GM21515 (cell line): ENCODE results near the gene BAZ2A.
A peak's percentile ranks its signal among the peaks of the same experiment; 100 is the strongest.

ENCODE experiments used
- ATAC-seq: cut with Tn5 transposase; IDR thresholded peaks from one replicate; pipeline ENCODE4 v1.9.1; 2021; ENCODE audit not compliant: unreplicated experiment

Gene BAZ2A

DNA sequence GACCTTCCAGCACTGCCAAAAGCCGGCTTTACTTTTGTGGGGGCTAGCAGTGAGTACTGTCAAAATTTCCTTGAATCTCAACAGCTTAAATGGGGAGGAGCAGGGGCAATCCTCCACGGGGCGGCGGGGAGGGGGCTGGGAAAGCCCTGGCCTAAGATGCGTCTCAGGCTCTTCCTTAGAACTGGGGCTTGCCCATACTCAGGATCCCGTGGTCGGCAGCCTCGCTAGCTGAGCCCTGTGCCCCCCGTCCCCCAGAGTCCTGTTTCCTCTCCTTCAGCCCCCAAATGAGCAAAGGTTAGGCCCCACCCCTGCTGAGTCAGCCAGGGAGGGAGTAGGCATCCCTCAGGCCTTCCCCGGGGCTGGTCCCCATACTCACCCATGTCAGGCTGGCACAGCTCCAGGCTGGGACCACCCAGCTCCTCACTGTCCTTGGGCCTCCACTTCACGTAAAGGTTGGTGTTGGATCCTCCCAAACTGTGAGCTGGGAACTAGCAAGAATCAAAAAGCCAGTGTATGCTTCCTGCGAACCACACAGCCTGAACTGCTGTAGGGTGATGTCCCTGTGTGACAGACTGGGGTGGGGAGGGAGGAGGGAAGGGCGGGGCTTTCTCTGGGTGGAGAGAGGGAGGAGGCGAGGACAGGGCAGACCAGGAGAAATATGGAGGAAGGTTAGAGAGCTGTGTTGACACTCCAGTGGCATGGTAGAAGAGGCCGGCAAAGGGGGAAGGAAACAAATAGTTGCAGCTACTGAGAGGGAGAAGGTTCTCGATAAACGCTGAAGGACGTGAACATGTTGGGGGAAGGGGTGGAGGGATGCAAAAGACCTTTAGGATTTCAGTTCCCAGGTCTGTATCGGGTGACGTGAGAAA is 5.9 kb upstream of the BAZ2A start:
- ATAC-seq, result peak; percentile 40

DNA sequence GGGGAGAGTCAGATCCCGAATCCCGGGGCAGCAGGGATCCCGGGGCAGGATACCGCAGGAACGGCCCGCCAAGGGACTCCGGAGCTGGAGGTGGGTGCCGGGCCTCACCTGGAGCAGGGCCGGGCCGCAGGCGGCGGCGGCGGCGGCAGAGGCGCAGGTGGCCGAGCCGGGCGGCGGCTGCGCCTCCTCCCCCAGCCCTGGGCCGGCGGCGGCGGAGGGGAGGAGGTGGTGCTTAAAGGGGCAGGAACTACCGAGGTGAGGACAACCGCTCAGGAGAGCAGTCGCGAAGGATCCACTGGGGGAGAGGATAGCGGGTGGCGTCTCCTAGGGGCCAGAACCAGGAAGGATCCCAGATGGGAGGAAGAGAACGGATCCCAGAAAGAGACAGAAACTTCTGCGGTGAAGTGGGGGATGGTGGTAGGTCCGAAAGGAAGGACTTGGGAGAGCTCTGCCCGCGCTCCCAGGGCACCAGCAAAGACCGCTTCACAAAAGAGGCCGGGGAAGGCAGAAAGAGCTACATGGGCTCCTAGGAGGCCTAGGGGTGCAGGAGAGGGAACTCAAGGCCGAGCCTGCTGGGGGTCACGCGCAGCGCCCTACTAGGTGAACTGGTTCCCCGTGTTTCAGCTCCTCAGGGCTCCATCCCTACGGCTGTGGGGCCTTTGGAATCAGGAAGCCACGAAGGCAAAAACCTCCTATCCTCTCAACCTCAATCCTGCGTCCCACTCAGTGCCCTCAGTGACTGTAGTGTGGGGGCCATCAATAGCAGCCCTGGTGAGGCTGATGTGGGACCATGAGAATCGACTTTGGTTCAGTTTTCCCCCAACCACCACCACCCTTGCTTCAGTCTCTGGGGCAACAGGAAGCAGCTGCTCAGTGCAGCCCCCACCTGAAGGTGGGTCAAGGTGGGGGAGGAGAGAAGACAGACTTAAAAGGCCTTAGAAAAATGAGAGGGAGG is 5.0 kb upstream of the BAZ2A start:
- ATAC-seq, result peak; percentile 24

DNA sequence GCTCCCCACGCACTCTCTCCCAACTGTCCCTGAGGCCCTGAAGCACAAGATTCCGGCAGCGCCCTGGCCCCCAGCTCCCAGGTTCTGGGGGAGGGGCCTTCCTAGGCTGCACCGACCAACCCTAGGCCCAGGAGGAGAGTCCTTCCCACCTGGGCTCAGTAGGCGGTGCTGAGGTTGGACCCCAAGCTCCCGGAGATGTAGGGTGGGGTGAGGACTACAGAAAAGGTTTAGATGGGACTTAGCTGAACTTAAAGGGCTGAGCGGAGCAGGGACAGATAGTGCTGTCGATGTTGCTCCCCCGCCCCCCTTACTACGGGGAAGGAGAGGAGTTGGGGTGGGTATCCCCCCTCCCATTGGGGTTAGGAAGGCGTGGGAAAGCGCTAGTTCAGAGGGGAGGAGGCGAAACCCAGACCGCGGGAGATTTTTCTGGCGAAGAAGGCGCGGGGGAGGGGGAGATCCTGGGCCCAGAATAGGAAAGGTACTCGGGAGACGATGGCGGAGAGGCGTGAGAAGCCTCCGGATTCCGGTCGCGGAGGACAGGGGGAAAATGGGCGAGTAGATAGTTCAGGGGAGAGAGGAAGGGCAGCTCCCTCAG is 4.2 kb upstream of the BAZ2A start:
- no peak for ATAC-seq

DNA sequence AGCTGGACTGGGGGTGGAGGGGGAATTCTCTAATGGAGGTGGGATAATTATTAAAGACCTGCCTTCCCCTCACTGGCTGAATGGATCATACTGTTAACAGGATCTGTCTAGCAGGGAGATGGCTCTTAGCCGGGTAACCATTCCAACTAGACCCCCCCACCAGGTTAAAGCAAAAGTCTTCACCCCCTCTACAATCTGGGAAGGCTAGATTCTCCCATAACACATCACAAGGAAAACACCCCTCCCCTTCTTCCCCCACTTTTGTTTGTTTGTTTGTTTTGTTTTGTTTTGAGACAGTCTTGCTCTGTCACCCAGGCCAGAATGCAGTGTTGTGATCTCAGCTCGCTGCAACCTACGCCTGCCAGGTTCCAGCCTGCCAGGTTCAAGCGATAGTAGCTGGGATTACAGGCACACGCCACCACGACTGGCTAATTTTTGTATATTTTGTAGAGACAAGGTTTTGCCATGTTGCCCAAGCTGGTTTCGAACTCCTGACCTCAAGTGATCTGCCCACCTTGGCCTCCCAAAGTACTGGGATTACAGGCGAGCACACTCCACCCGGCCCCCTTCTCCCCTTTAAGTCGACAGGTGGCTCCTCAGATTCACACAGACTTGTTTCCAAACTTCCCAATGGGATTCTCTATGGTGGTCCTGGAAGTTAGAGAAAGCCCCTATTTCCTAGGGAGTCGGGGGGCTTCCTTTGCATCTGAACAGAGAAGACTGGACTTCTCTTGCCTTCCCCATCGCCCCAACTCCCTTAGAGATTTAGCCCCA is 3.5 kb upstream of the BAZ2A start:
- no peak for ATAC-seq

DNA sequence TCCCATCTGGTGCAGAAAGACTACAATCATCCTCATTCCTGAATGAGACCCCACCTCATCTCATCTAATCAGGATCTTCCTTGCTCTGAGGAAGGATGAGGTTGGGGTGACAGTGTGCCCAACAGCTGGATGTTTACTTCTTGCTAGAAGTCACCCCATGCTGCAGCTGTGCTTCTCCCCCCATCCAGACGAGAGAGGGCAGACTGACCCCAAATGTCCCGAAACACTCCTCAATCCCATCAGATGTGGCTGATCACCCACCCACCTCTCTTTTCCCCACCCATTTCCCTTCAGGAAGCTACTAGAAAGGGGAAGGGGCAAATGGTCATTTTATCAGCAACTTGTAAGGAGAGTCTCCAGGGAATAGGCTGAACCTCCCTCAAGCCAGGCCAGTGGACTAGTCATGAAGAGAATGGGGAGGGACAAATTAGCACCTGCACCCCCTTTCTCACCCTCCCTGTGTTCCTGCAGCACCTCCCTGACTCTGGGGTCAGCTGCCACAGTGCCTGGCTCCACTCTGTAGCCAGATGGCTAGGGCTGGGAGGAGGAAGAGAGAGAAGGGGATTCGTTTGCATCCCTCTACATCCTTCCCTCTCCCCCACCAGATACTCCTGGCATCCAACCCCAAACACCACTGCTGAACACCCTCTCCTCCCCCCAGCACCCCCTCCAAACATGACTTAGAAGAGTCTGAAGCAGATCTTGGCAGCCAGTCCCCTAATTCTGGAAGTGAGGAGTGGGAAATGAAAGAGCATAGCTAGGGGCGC is 2.8 kb upstream of the BAZ2A start:
- no peak for ATAC-seq

DNA sequence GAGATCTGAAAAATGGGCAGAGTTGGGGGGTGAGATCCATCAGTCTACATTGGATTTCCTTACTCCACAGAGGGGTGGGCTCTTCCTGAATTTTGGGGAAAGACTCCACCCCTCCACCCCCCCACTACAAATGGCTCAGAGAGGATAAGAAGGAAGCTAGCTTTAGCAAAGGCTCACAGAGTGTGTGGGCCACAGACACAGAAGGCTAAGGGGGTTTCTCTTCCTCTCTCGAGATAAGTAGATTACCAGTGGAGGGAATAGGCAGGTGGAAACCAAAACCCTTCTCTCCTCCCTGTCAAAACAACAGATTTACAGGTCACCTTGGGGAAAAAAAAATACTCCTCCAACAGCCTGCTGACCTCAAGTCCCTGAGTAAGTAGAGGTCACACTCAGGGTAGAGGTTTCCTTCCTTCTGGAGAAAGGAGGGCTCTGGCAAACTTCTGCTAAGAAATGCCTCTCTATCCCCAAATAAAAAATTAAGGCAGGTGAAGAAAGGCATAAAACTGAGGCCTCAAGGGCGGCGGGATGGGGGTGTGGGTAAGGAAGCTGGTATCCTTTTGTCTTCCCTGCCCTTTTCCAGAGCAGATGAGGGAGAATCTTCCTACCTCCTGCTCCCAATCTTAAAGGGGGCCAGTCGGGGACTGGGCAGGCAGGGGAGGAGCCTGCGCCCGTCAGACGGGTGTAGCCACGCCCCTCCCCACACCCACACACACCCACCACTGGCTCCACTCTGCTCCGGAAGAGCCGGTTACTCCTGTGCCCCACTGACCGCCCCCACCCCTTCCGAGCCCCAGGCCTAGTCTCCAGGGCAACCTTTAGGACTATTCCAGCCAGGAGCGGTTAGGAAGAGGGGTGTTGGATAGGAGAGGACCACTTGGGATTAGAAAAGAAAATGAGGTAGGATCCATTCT is 1.9 kb upstream of the BAZ2A start:
- peak; percentile 20 for ATAC-seq

DNA sequence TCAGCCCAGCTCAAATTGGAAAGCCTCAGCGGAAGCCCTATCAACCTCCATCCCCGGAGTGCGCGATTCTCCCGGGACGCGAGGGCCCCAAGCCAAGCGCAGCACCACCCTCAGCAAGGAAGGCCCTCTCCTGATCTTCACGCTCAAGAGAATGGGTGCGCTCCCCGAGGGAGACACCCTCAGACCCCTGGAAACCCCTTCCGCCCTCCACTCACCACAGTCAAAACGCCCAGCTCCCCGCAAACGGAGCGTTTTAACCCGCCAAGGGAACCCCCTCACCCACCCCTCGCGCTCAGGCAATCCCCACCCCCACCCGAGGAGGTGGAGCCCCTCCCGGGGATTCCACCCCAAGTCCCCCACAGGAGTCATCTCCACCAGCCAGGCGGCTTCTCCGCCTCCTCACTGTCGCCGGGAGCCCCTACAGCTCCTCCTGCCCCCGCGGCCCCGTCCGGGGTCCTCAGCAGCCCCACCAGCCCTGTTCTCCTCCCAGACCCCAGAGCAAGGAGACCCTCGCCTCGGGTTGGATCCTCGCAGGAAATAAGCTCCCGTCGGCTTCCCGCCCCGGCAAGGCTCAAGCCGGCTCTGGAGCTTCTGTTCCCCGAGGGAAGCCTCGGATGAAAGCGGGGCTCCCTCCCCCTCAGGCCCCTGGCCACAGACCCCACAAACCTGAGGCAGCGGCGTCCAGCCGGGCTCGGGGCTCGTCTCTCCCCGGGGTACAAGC is 507 bp downstream of the BAZ2A start:
- no peak for ATAC-seq

DNA sequence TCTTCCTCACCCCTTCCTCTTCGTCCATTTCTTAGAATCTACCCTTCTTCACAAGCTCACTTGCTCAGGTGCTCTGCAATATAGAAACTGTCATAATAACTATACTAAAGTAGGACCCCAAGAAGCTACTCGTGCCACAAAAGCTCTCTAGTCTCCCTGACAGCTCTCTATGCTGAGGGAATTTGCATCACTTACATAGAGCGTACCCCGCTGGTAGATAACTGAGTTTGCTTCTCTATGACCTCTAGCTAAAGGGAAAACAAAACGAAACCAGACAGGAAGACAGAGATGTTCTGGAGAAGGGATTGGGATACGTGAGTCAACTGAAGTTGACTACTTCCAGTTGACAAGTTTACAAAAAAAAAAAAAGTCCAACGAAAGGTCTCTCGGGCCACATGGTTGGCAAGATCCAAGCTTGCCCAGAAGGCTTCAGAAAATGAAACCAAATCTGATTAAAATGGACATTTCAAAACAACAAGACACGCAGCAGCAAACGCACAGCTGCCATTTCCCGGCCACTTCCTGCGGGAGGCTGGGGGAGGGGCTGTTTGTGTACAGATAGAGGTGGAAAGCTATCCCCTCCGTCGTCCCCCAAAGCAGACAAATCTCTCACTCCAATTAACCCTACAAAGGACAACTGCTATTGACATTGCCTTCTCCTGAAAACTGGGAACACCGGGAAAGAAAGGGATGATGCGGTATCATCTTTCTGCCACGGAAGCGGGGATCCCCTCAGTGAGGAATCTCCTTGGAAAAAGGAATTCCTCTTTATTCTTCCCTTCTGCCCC is 1.3 kb downstream of the BAZ2A start:
- ATAC-seq, result no peak

DNA sequence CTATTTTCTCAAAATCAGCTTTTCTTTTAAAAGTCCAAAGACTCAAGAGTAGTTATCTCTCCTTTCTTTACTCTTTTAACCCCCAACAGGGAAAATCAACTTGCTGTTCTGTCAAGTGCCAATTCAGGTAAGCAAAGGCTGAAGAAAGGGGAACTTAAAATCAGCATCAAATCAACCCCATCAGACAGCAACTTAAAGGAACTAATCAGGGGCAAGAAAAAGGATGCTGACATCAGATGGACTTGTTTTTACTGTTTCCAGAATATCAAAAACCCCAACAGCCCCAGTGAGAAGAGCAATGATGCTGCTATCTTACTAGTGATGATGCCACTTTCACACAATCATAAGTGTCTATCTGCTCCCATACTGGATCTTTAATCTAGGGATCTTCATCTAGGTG is 3.4 kb downstream of the BAZ2A start:
- ATAC-seq, result no peak

DNA sequence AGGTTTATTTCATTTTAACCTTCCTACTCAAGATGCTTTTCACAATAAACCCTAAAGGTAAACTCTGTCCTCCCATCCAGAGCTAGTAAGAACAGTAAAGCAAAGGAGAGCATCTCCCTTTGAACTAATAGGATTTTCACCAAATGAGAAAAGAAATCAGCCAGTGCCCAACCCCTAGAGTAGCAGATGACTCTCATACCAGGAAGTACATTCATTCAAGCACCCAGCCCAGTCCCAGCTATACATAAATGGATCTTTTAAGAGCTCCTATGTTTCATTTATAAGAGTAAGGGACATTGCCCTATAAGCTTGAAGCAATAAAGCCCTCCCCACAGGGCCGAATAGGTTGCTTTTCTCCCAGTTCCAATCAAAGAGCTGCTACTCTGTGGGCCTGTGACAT is 7.6 kb downstream of the BAZ2A start:
- no peak for ATAC-seq

DNA sequence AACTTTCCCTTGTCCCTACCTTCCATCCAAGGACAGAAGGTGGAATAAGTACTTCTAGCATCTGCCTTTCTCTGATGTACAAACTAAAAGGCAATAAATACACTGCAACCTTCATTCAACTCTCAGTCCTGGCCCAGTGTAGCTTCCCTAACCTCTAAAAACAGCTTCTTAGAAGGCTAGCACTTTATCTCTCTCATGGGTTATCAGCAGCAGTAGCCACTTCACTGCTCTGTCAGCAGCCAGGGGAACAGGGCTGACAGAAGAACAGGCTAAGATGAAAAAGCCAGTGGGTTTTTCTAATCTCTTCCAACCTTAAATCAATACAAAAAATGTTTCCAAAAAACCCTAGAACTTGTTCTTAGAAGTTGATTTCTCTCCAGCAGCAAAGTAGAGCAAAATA is 13.2 kb downstream of the BAZ2A start:
- ATAC-seq, result no peak

DNA sequence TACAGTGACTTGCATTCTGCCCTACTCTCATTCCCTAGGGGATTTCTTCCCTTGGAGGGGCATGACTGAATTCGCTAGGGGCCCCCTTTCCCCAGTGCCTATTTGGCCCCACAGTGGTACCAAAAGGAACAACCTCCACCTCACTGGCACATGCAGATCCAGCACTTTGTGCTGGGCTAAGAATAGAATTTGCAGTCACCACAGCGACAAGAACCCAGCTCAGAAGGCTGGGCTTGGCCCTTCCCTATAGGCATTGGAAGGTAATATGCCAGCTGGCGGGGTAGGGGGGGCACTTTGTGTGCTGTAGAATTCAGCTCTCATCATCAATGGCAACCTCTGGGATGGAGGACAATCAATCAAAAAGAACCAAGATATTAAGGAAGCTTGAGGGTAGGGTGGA is 13.9 kb downstream of the BAZ2A start:
- ATAC-seq, result no peak

DNA sequence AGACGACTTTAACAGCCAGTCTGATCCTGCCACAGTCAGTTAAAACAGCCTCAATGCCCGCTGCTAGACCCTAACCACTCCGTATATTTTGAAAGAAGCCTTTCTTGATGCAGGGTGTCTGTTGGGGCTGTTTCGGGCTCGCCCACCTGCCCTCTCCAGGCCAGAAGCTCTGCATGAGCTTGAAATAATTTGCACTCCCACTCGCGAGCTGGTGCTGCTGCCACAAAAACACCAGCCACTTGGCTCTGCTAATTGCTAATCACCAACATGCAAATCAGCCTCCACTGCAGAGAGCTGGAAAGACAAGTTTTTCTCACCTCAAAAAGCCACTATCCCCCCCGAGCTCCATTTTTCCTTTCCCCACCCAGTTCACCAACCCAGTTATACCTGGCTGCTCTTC is 15.5 kb downstream of the BAZ2A start:
- no peak for ATAC-seq

DNA sequence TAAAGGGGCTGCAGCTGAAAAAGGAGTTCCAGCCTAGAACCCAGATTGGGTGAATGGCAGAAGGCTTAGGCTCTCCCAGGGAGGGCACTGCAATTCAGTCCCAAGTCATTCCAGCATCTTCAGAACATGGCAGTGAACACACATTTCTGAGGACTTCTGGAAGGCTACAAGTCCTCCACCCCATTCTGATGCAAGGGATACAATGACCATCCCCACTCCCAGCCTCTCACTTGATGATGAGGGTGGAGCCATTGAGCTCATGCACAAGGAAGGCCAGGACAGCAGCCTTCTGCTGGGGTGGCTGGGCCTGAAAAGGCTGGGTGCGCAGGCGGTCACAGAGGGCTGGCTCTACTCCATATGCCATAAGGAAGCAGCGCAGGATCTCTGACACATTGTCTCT is 25.8 kb downstream of the BAZ2A start:
- no peak for ATAC-seq

DNA sequence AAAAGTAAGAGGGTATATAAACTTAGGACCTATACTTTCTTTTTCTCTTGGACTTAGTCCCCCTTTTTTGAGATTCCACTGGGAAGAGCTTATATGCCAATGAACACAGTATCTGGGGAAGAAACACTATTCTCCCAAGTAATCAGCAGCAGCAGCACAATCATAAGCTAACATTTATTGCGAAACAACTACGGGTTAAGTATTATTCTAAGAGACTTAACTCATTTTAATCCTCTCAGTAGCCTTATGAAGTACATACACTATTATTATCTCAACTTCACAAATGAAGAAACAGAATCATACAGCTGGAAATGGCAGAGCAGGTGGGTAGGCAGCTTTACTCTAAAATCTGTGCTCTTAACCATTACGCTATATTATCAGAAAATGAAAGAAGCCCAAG is 27.9 kb downstream of the BAZ2A start:
- no peak for ATAC-seq

DNA sequence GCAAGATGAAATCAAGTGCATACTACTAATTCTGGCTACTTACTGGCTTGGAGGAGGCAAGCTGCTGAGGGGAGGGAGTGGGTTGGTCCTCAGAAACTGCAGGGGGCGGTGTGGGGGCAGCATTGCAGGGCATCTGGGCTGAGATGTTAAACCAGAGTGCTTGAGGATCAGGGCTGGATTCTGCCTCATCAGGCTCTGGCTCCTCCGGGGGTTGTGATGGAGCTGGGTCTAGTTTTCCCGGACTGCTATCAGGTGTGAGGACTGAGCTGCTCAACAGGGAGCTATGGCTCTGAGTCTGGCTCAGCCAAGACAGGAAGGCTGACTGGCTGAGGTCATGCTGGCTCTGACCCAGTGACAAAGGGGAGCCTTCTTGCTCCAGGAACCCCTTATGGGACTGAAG is 28.6 kb downstream of the BAZ2A start:
- no peak for ATAC-seq

DNA sequence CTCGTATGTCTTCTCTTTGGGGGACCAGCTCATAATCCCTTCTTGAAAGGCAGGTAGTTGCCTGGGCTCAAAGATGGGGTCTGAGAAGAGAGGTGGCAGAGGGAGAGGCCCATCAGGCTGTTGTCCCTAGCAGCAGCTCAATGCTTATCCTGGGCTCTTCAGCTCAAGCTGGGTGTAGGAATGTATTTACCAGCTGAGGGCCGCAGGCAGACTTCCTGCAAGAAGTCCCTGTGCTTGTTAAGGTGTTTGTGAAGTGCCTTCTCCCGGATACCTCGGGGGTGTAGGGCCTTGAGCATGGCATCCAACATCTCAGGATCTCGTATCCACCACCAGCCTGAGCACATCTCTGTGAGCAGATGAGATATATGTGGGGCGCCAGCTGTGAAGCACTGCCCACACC is 29.4 kb downstream of the BAZ2A start:
- ATAC-seq, result no peak

DNA sequence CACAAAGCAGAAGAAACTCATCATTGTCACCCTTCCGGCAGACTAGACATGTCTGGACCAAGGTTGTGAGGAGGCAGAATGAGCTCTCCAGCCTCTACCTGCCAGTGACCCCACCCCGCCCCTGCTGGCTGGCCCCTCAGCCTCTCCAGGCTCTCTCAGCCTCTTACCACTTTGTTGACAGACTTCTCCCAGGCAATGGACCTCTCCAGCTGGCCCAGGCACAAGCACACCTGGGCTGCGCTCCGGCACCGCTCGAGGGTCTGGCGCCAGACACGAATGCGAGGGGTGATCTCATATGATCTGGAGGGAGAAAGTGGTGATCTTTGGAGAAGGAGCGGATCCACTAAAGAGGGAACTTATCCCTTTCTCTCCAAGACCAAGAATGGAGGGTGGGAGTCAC is 30.3 kb downstream of the BAZ2A start:
- ATAC-seq, result no peak
